ENCODE results near the gene NOL3.
A peak's percentile ranks its signal among the peaks of the same experiment; 100 is the strongest.

The NOL3 gene

DNA sequence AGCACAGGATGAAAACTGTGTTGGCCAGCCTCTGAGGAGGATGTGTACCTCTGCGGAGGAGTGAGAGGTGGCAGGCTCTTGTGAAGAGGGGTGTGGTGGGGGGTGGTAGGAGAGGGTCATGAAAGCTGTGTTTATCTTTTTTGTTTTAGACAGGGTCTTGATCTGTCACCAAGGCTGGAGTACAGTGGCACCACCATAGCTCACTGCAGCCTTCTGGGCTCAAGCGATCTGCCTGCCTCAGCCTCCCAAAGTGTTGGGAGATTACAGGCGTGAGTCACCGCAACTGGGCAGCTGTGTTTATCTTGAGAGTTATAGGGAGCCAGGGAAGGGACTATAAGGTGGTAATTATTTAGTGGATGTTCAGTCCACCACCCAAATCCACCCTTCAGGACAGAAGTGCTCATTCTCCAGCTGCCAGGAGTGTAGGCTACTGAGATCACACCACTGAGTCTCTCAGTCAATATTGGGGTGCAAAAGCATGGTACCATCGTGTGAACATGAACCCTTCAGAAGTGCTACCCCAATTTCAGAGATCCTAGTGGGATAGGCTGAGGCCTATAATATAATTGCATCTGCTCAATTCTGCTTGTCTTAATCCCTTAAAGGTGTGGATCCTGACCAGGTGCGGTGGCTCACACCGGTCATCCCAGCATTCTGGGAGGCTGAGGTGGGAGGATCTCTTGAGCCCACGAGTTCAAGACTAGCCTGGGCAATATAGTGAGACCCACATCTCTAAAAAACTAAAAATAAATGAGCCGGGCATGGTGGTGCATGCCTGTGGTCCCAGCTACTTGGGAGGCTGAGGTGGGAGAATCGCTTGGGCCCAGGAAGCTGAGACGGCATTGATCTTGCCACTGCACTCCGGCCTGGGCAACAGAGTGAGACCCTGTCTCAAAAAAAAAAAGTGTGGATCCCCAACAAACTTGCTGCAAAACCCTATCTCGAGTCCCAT lies 20.4 kb downstream of the NOL3 start:
- DNase-seq, result no peak

GRCh38 chr16:67191411-67191994 lies 21.2 kb downstream of the NOL3 start:
- DNase-seq, result no peak

DNA sequence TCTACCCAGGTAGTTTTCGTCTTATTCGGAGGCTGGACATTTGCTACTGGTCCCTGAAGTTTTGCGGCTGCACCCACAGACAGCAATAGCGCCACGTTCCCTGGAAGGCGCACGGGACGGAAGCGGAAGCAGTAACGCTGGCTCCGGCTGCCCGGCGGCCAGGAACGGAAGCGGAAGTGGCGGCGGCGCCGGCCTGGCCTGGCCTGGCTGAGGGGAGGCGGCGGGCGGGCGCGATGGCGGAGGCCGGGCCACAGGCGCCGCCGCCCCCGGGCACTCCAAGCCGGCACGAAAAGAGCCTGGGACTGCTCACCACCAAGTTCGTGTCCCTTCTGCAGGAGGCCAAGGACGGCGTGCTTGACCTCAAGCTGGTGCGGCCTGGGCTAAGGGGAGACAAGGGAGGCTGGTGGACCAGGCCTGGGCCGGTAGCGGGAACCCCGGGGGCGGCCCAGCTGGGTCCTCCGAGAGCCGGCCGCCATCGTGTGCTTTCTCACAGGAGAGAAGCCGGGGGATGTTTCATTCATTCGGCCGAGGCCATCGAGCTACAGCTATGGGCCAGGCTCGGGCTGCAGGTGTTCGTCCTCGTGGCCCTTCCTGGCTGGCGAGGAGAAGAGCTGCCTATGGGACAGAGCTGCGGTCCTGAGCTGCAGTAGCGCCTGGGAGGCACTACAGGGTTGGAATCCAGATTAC lies 21.8 kb downstream of the NOL3 start, which contains the start of gene E2F4:
Gene E2F4 (plus strand): TSS at position 161 of the 687 bp plus-strand sequence. CDS start 73 bp downstream, at position 234.
- DNase-seq, result peak; percentile 93

DNA sequence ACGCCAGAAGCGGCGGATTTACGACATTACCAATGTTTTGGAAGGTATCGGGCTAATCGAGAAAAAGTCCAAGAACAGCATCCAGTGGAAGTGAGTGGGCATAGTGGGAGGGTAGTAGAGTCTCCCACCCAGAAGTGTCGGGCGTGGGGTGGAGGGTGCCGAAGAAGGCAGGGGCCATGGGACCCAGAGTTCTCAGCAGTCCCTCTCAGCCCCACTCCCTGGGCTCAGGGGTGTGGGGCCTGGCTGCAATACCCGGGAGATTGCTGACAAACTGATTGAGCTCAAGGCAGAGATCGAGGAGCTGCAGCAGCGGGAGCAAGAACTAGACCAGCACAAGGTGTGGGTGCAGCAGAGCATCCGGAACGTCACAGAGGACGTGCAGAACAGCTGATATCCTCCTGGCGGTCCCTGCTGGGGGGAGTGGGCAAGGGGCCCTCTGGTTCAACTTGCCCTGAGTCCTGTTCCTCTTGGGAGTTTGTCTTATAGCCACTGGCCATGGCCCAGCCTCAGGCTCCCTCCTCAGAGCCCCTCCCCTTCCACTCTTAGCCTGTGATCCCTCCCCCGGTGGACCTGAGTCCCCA lies 22.5 kb downstream of the NOL3 start:
- DNase-seq, result no peak

GRCh38 chr16:67193536-67193935 lies 23.2 kb downstream of the NOL3 start:
- DNase-seq, result no peak

GRCh38 chr16:67194260-67194659 lies 23.9 kb downstream of the NOL3 start:
- no peak for DNase-seq

DNA sequence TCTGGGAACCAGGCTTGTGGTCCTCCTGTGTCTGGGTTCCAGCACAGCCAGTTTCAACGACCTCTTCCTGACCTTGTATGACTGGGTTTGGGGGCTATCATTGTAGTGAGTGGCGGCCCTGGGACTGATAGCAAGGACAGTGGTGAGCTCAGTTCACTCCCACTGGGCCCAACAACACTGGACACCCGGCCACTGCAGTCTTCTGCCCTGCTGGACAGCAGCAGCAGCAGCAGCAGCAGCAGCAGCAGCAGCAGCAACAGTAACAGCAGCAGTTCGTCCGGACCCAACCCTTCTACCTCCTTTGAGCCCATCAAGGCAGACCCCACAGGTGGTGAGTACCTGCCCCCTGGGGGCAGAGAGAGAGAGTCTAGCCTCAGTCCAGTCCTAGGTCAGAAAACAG lies 25.3 kb downstream of the NOL3 start:
- DNase-seq, result no peak

DNA sequence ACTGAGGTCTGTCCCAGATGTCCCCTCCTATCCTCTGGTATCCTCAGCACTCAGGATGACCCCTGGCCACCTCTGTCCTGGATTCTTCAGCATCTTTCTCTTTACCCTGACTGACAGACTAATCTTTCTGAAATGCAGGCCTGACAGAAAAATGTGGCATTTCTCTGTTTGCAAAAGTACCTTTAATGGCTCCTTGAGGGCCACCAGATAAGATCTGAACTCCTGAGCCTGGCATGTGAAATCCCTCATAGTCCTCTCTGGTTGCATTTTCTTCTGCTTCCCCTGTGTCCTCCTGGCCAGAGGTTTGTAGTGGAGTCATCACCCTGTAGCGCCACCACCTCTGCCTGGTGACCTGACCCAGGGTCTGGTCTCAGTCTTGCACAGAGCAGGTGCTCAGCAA lies 26.5 kb downstream of the NOL3 start:
- no peak for DNase-seq

DNA sequence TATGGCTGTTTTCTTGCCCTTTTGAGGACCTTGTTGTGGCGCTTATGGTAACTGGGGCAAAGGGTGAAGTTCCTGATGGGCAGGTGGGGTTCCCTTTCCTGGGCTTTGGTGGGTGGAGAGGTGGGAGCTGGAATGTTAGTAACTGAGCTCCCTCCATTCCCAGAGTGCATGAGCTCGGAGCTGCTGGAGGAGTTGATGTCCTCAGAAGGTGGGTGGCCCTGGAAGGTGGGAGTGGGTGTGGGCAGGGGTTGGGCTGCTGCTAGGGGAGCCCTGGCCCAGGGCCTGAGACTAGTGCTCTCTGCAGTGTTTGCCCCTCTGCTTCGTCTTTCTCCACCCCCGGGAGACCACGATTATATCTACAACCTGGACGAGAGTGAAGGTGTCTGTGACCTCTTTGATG lies 27.4 kb downstream of the NOL3 start:
- DNase-seq, result no peak

- DNase-seq, result no peak
These were observed 27.9 kb downstream of the NOL3 start for GRCh38 chr16:67198238-67198734.

DNA sequence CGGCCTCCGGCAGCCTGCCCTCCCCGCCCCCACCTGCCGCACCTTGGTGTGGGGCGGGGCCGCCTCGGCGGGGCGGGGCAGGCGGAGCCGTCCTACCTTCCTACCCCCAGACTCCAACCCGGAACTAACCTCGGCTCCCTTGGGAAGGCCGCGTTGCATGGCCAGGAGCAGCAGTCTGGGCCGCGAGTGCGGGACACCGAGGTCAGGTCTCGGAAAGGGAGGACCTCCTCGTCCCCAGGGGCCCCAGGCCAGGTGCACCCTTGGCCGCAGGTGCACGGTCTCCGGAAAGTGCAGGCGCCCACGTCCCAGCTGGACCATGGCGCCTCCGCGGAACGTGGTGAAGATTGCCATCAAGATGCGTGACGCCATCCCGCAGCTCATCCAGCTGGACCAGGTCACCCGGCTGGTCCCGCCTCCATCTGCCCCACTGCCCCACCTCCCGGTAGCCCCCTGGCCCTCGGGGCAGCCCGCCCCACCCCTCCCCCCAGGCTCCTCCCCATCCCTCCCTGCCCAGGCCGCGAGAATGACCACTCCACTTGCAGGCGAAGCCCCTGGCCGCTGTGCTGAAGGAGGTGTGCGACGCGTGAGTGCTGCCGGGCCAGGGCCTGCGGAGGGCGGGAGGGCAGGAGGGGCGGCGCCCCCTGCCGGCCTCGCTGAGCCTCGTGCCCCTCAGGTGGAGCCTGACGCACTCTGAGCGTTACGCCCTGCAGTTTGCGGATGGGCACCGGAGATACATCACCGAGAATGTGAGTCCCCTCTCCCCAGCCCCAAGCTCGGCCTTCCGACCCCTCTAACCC lies 28.9 kb downstream of the NOL3 start, which contains the start of gene ELMO3:
Gene ELMO3 (plus strand): TSS at position 121 of the 797 bp plus-strand sequence. CDS start 196 bp downstream, at position 317.
- DNase-seq, result no peak

DNA sequence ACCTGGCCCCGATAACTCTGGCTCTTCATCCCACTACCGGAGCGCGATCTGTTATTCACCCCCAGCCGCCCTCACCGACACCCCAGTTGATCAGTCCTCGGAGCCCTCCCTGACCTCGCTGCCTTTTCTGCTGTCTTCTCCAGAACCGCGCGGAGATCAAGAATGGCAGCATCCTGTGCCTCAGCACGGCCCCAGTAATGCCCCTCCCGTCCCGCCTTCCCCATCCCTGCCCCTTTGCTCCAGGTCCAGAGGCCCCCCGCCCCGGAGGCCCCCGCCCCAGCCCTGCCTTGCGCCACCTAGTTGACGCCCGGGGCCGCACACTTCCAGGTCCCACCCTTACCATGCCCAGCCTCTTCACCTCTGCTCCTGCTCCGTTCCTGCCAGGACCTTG lies 29.5 kb downstream of the NOL3 start:
- DNase-seq, result no peak

DNA sequence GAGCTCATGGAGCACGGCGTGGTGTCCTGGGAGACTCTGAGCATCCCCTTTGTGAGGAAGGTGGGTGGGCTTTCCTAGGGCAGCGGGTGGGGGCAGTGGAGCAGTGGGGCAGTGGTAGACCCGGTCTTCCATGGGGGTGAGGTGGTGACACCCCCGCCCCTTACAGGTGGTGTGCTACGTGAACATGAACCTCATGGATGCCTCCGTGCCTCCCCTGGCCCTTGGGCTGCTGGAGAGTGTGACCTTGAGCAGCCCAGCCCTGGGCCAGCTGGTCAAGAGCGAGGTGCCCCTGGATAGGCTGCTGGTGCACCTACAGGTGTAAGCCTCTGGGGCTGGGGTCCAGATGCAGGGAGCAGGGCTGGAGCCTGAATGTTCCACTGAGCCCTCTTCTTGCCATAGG lies 30.2 kb downstream of the NOL3 start:
- no peak for DNase-seq

GRCh38 chr16:67201411-67202345 lies 31.3 kb downstream of the NOL3 start:
- no peak for DNase-seq

GRCh38 chr16:67202426-67202825 lies 32.1 kb downstream of the NOL3 start:
- DNase-seq, result no peak

DNA sequence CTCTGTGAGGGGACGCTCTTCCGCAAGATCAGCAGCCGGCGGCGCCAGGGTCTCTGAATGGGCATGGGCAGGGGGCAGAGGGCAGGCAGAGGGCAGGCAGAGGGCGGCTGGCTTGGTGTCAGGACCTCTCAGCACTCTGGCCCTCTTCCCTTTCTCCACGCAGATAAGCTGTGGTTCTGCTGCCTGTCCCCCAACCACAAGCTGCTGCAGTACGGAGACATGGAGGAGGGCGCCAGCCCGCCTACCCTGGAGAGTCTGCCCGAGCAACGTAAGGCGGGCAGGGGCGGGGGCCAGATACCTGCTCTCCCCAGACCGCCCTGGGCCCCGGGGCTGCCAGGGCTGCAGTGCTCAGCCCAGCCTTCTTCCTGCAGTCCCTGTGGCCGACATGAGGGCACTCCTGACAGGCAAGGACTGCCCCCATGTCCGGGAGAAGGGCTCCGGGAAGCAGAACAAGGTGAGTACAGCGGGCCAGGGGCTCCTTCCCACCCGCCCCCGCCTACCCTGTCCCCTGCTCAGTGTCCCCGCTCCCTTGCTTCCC lies 32.7 kb downstream of the NOL3 start:
- no peak for DNase-seq

- DNase-seq, result no peak
These were observed 33.7 kb downstream of the NOL3 start for GRCh38 chr16:67204076-67204475.

DNA sequence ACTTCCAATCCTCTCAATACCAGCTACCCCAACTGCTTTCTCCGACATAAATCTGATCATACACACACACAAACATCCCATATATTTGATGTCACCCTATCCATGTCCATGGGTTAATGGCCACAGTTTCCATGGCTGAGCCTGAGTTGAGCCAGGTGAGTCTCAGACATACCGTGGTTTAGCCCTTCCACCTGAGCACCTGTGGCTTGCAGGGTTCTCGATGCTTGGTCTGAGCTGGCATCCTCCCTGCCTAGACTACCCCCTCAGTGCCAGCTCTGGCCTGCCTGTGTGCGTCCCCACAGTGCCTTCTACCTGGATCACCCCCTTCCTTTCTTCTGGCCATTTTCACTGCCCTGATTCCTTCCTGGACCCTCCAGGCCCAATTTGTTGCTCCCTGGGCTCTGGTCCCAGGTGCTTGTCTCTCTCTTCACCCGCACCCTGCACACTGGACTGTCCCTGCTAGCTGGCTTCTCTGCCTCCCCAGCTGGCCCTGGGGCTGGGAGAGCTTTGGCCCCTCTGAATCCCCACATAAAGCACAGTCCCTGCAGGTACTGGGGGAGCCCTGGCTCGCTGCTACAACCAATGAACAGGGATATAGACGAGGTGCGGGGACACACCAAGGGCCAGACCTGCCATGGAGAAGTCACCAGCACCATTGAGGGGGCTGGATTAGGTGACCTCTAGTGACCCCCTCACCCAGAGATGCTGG lies 35.9 kb downstream of the NOL3 start:
- DNase-seq, result no peak

- no peak for DNase-seq
These were observed 36.5 kb downstream of the NOL3 start for GRCh38 chr16:67206838-67207248.

Measured in stimulated activated CD8-positive, alpha-beta memory T cell treated with anti-CD3 and anti-CD28 coated beads, Interleukin-4, amount 100 ng/mL, for 48 hours (primary cell).